Endothelial cell (in vitro differentiated cells): ENCODE measurements around the gene TMUB2. TPM values are rescaled to one million over a fixed set of nuclear protein-coding genes. Genes with fewer than 3 reads are reported as not detected.

Experiments
- DNase-seq: peaks from one replicate; pipeline ENCODE4 v3.0.0; 2021; ENCODE audit warnings: low spot score
- H3K27ac Mint-ChIP-seq: one replicate; pipeline ENCODE4 v1.8.0; 2021; ENCODE audit warnings: mixed read lengths, inconsistent platforms; ENCODE audit not compliant: unreplicated experiment
- H3K27me3 Mint-ChIP-seq: one replicate; pipeline ENCODE4 v1.8.0; 2021; ENCODE audit warnings: mild to moderate bottlenecking, moderate library complexity, mixed read lengths, inconsistent platforms; ENCODE audit not compliant: unreplicated experiment
- H3K36me3 Mint-ChIP-seq: one replicate; pipeline ENCODE4 v1.8.0; 2021; ENCODE audit warnings: mild to moderate bottlenecking, low read depth, mixed read lengths, inconsistent platforms; ENCODE audit not compliant: unreplicated experiment
- H3K4me1 Mint-ChIP-seq: one replicate; pipeline ENCODE4 v1.8.0; 2021; ENCODE audit warnings: mild to moderate bottlenecking, mixed read lengths, inconsistent platforms; ENCODE audit not compliant: unreplicated experiment
- H3K4me3 Mint-ChIP-seq: one replicate; pipeline ENCODE4 v1.8.0; 2021; ENCODE audit warnings: mild to moderate bottlenecking, mixed read lengths, inconsistent platforms; ENCODE audit not compliant: unreplicated experiment
- H3K9me3 Mint-ChIP-seq: one replicate; pipeline ENCODE4 v1.8.0; 2021; ENCODE audit warnings: mixed read lengths, inconsistent platforms; ENCODE audit not compliant: unreplicated experiment
- total RNA-seq: library from RNA; stranded (reverse); fragmentation: NEBNext Ultra II Directional; extraction: Animal tissue kit (Norgen Biotek cat#: 25700); gene quantifications from one replicate; pipeline ENCODE4 v1.2.1, GENCODE V29; 2021; ENCODE audit not compliant: unreplicated experiment
- TF ChIP-seq, protein P1 (sequence below): fragments of 200-600 bp; sonication (generic); IDR thresholded peaks from one replicate; pipeline ENCODE4 v1.5.0; 2021; ENCODE audit warnings: antibody characterized with exemption; ENCODE audit not compliant: unreplicated experiment

The TMUB2 gene
- total RNA-seq, 1 donor from 2014 or later, result 39.2 TPM

DNA sequence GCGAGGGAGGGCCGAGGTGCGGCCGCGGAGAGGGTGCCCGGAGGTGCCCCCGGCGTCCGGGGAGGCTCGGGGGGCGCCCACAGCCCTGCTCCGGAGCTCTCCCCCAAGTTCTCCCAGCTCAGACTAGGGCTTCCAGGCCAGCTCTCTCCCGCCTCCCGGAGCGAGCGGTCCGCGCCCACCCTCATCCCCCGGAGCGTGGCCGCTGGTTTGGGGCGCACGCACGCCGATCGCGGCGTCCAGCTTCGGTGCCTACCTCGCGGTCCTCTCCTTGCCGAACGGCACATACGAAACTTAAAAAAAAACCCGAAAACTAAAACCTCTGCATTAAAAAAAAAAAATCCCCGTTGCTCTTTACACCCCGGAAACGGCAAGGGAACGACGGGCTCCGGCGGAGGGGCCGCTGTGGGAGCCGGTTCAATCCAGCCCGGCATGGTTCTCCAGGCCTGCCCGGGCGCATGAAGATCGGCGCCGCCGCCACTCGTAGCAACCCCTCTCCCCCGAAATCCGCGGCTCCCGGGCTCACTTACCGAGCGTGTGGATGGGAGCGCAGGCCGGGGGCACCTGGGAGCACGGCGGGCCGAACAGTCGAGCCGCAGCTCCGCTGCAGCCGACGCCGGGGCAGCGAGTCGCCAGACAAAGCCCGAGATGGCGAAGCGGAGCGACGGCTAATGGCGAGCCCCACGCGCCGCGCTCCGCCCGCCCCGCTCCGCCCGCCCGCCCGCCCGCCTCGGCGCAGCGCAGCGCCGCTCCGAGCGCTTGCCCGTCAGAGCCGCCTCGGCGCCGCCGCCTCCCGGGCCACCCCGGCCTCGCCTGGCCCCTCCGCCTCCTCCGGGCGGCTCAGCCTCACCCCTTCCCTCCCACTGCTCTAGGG is 33.7 kb downstream of the TMUB2 start:
- peaks cover 14% of the 10 kb centered on the region for H3K36me3 Mint-ChIP-seq
- peaks cover 31% of the 10 kb centered on the region for H3K4me1 Mint-ChIP-seq
- H3K9me3 Mint-ChIP-seq, result no peaks in the 10 kb centered on the region
- DNase-seq, result peak; percentile 33
- TF ChIP-seq, protein P1, sequence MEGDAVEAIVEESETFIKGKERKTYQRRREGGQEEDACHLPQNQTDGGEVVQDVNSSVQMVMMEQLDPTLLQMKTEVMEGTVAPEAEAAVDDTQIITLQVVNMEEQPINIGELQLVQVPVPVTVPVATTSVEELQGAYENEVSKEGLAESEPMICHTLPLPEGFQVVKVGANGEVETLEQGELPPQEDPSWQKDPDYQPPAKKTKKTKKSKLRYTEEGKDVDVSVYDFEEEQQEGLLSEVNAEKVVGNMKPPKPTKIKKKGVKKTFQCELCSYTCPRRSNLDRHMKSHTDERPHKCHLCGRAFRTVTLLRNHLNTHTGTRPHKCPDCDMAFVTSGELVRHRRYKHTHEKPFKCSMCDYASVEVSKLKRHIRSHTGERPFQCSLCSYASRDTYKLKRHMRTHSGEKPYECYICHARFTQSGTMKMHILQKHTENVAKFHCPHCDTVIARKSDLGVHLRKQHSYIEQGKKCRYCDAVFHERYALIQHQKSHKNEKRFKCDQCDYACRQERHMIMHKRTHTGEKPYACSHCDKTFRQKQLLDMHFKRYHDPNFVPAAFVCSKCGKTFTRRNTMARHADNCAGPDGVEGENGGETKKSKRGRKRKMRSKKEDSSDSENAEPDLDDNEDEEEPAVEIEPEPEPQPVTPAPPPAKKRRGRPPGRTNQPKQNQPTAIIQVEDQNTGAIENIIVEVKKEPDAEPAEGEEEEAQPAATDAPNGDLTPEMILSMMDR, result no peak
- peak overlapping the region; percentile 36 for H3K27ac Mint-ChIP-seq
- H3K27me3 Mint-ChIP-seq, result peaks cover 21% of the 10 kb centered on the region
- H3K4me3 Mint-ChIP-seq, result peak overlapping the region; percentile 97

DNA sequence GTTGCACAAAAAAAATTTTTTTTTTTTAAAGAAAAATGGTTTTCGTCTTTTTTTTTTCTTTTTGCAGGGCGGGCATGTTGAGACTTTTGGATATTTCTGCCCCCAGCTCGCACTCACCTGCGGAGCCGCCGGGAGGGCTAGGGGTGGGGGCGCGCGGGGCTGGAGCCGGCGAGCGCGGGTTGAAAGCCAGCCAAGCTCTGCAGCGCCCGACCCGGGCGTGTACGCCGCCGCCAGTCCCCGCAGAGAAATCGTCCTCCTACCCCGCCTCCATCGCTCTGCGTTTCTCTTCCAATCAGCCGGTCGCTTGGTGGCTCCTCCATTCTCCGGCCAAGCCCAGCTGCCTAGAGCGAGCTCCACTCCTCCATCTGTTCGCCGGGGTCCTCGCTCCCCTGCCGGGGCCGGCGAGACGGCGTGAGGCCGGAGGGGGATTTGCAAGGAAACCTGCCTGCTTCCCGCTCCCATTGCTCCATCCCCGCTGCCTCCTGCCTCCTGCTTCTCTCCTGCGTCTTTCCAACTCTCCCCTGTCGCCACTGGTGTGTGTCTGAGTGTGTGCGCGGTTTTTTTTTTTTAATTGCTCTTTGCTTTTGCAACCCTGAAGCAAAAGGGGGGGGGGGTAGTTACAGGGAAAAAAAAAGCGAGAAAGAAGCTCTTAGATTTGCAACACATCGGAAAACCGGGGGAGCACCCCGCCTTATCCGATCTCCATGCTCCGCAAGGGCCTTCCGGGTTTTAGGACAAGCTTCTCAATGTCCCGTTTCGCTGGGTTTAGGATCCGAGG is 34.5 kb downstream of the TMUB2 start:
- TF ChIP-seq, protein P1, result no peak
- peak overlapping the region; percentile 97 for H3K4me3 Mint-ChIP-seq
- H3K9me3 Mint-ChIP-seq, result no peaks in the 10 kb centered on the region
- peak overlapping the region; percentile 79 for H3K27ac Mint-ChIP-seq
- peaks cover 6% of the 10 kb centered on the region for H3K36me3 Mint-ChIP-seq
- DNase-seq, result peak; percentile 66
- peaks cover 31% of the 10 kb centered on the region for H3K4me1 Mint-ChIP-seq
- H3K27me3 Mint-ChIP-seq, result peaks cover 18% of the 10 kb centered on the region

DNA sequence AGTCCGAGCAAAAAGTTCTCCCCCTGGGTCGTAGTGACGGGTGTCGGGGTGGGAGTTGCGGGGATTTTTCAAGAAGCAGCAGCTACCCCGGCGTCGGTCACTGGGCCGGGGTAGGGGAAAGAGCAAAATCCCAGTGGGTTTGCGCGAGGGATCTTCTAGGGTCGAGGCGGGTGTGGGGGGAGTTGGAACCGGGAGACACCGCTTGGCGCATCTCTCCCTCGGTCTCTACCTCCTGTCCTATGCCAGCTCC is 35.0 kb downstream of the TMUB2 start:
- no peak for DNase-seq
- H3K27me3 Mint-ChIP-seq, result peaks cover 15% of the 10 kb centered on the region
- TF ChIP-seq, protein P1, result no peak
- H3K9me3 Mint-ChIP-seq, result no peaks in the 10 kb centered on the region
- peak overlapping the region; percentile 79 for H3K27ac Mint-ChIP-seq
- H3K4me3 Mint-ChIP-seq, result peak overlapping the region; percentile 97
- peaks cover 25% of the 10 kb centered on the region for H3K4me1 Mint-ChIP-seq
- H3K36me3 Mint-ChIP-seq, result peaks cover 1% of the 10 kb centered on the region

DNA sequence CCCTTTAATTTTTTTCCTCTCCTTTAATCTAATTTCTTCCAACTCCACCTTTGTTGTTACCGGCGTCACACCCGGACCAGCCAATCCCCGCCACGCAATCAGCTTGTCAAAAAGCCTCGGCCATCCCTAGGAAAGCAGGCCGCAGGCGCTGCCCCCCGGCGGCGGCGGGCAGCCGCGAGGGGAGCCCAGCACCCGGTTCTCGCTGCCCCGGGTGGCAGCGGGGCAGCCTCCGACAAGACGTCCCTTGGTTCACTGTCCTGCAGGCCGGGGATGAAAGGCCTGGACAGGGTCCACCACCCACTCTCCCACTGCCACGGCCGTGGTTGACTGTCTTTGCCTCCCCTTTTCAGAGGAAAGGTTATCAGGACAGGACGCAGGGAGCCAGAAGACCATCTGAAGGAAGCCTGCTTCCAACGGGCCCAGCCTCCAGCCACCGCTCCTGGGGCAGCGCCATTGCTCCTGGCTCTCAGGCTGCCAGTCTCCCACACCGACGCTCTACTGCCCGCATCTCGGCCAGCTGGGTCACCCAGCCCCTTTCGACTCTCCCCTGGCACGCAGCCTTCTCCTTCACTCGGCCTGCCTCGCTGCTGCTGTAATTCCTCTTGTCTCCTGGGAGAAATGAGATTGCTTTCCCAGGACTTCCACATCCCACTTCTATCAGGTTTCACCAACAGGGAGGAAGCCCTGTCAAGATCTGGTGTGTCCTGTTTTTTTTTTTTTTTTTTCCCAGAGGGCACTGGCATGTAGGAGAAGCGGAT is 35.5 kb downstream of the TMUB2 start:
- Mint-ChIP-seq H3K36me3 (no peaks in the 10 kb centered on the region), H3K4me1 (peaks cover 21% of the 10 kb centered on the region), H3K9me3 (no peaks in the 10 kb centered on the region), H3K4me3 (peak overlapping the region; percentile 97), H3K27ac (peak overlapping the region; percentile 93), H3K27me3 (peaks cover 14% of the 10 kb centered on the region)
- TF ChIP-seq, protein P1, result no peak
- DNase-seq, result peak; percentile 62
